ENCODE results near the gene CYP2S1.

- TF ChIP-seq POLR2A (IDR thresholded peaks at IDR 0.05) = no peak
- TF ChIP-seq POLR2AphosphoS5 (IDR thresholded peaks at IDR 0.05; ENCODE audit: insufficient read depth in 1 of 2, low read depth in 1 of 2) = no peak
Measured at GRCh38 chr19:41174297-41174928, 18.6 kb upstream of the CYP2S1 start.

Measured in vagina (tissue), 2 donors.